ENCODE measurements around the gene SMARCAD1.

The SMARCAD1 gene

DNA sequence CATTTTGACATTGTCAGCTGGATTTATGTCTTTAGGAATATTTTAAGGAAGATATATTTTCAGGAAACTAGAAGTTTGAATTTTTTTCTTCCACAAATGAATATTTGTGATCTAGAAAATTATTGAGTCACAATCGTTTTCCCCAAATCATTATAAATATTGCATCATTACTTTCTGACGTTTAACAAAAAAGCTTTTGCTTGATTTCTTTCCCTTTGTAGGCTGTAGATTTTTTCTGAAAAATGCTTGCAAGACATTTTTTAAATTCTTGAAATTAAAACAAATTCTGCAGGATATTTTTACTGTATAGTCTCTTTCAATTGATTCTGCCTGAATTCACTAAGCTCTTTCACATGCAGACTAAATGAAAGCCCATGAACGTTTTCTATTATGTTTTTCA, 4.9 kb upstream of the SMARCAD1 start:
- H3K36me3 ChIP-seq (ENCODE audit: control insufficient read depth in 2 of 2, insufficient read depth in 1 of 2, low read length in 2 of 2): no peaks in the 10 kb centered on the region
- TF ChIP-seq ZNF449 (tag by site-specific recombination; IDR thresholded peaks at IDR 0.05) (no peak), BCL11B (tag by site-specific recombination; IDR thresholded peaks at IDR 0.05; ENCODE audit: low read depth) (no peak), ZFP37 (tag by site-specific recombination; IDR thresholded peaks at IDR 0.05) (no peak), ZNF354C (tag by site-specific recombination; IDR thresholded peaks at IDR 0.05; ENCODE audit: borderline replicate concordance, low read depth) (no peak), ZNF548 (tag by site-specific recombination; IDR thresholded peaks at IDR 0.05) (no peak), HOXC10 (CRISPR knock-in tag; IDR thresholded peaks at IDR 0.05) (no peak), ZNF214 (tag by site-specific recombination; IDR thresholded peaks at IDR 0.05; ENCODE audit: borderline replicate concordance) (no peak), ZNF645 (tag by site-specific recombination; IDR thresholded peaks at IDR 0.05) (no peak), ZNF362 (tag by site-specific recombination; IDR thresholded peaks at IDR 0.05) (no peak), ZSCAN23 (tag by site-specific recombination; IDR thresholded peaks at IDR 0.05) (no peak), ZNF112 (tag by site-specific recombination; IDR thresholded peaks at IDR 0.05) (no peak), ZNF830 (tag by site-specific recombination; IDR thresholded peaks at IDR 0.05; ENCODE audit: low read depth) (no peak), ZNF624 (tag by site-specific recombination; IDR thresholded peaks at IDR 0.05) (no peak), ZNF658 (tag by site-specific recombination; IDR thresholded peaks at IDR 0.05) (no peak), ZNF580 (tag by site-specific recombination; IDR thresholded peaks at IDR 0.05) (no peak), ZNF19 (tag by site-specific recombination; IDR thresholded peaks at IDR 0.05; ENCODE audit: low read depth) (no peak), ZNF416 (tag by site-specific recombination; IDR thresholded peaks at IDR 0.05) (no peak)
- TF ChIP-seq, protein P1, sequence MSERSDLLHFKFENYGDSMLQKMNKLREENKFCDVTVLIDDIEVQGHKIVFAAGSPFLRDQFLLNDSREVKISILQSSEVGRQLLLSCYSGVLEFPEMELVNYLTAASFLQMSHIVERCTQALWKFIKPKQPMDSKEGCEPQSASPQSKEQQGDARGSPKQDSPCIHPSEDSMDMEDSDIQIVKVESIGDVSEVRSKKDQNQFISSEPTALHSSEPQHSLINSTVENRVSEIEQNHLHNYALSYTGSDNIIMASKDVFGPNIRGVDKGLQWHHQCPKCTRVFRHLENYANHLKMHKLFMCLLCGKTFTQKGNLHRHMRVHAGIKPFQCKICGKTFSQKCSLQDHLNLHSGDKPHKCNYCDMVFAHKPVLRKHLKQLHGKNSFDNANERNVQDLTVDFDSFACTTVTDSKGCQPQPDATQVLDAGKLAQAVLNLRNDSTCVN (tag by site-specific recombination; optimal IDR thresholded peaks at IDR 0.05): no peak
- POLR2A ChIA-PET: no interaction called here
- H3K4me3 ChIP-seq (ENCODE audit: low read depth, low read length): no peak overlapping the region
- H3K27ac ChIP-seq (ENCODE audit: extremely low read depth, low read depth, low read length): no peak overlapping the region
- no peaks in the 10 kb centered on the region for H3K9me3 ChIP-seq (ENCODE audit: control insufficient read depth, insufficient read depth, low read depth, low read length)
- H3K4me1 ChIP-seq (ENCODE audit: control insufficient read depth, insufficient read depth, low read length): no peaks in the 10 kb centered on the region
- CTCF ChIA-PET: no interaction called here

GRCh38 chr4:94208266-94208665, 601 bp downstream of the SMARCAD1 start:
- ChIA-PET CTCF (no interaction called here), POLR2A (no interaction called here)
- Histone ChIP-seq H3K4me3 (ENCODE audit: low read depth, low read length) (peak overlapping the region; percentile 72), H3K27ac (ENCODE audit: extremely low read depth, low read depth, low read length) (0 out of 2 replicates have a peak overlapping the region, but pooled peaks have one; percentile 71), H3K36me3 (ENCODE audit: control insufficient read depth in 2 of 2, insufficient read depth in 1 of 2, low read length in 2 of 2) (peaks cover 15 to 47% of the 10 kb centered on the region in 2 experiments), H3K9me3 (ENCODE audit: control insufficient read depth, insufficient read depth, low read depth, low read length) (no peaks in the 10 kb centered on the region), H3K4me1 (ENCODE audit: control insufficient read depth, insufficient read depth, low read length) (no peaks in the 10 kb centered on the region)
- TF ChIP-seq, protein P2, sequence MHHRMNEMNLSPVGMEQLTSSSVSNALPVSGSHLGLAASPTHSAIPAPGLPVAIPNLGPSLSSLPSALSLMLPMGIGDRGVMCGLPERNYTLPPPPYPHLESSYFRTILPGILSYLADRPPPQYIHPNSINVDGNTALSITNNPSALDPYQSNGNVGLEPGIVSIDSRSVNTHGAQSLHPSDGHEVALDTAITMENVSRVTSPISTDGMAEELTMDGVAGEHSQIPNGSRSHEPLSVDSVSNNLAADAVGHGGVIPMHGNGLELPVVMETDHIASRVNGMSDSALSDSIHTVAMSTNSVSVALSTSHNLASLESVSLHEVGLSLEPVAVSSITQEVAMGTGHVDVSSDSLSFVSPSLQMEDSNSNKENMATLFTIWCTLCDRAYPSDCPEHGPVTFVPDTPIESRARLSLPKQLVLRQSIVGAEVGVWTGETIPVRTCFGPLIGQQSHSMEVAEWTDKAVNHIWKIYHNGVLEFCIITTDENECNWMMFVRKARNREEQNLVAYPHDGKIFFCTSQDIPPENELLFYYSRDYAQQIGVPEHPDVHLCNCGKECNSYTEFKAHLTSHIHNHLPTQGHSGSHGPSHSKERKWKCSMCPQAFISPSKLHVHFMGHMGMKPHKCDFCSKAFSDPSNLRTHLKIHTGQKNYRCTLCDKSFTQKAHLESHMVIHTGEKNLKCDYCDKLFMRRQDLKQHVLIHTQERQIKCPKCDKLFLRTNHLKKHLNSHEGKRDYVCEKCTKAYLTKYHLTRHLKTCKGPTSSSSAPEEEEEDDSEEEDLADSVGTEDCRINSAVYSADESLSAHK (tag by site-specific recombination; IDR thresholded peaks at IDR 0.05): no peak
- TF ChIP-seq, protein P3, sequence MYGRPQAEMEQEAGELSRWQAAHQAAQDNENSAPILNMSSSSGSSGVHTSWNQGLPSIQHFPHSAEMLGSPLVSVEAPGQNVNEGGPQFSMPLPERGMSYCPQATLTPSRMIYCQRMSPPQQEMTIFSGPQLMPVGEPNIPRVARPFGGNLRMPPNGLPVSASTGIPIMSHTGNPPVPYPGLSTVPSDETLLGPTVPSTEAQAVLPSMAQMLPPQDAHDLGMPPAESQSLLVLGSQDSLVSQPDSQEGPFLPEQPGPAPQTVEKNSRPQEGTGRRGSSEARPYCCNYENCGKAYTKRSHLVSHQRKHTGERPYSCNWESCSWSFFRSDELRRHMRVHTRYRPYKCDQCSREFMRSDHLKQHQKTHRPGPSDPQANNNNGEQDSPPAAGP (tag by site-specific recombination; IDR thresholded peaks at IDR 0.05): no peak
- TF ChIP-seq ZNF645 (tag by site-specific recombination; IDR thresholded peaks at IDR 0.05) (no peak), PRDM6 (tag by site-specific recombination; IDR thresholded peaks at IDR 0.05) (no peak), SP2 (tag by site-specific recombination; IDR thresholded peaks at IDR 0.05) (no peak), SCRT2 (tag by site-specific recombination; IDR thresholded peaks at IDR 0.05) (no peak)
